HCEC 1CT (cell line): ENCODE results near the gene MATCAP1.

Source experiments
- DNase-seq: peaks from one replicate; pipeline ENCODE4 v3.0.0-alpha.2; 2017

MATCAP1 gene

DNA sequence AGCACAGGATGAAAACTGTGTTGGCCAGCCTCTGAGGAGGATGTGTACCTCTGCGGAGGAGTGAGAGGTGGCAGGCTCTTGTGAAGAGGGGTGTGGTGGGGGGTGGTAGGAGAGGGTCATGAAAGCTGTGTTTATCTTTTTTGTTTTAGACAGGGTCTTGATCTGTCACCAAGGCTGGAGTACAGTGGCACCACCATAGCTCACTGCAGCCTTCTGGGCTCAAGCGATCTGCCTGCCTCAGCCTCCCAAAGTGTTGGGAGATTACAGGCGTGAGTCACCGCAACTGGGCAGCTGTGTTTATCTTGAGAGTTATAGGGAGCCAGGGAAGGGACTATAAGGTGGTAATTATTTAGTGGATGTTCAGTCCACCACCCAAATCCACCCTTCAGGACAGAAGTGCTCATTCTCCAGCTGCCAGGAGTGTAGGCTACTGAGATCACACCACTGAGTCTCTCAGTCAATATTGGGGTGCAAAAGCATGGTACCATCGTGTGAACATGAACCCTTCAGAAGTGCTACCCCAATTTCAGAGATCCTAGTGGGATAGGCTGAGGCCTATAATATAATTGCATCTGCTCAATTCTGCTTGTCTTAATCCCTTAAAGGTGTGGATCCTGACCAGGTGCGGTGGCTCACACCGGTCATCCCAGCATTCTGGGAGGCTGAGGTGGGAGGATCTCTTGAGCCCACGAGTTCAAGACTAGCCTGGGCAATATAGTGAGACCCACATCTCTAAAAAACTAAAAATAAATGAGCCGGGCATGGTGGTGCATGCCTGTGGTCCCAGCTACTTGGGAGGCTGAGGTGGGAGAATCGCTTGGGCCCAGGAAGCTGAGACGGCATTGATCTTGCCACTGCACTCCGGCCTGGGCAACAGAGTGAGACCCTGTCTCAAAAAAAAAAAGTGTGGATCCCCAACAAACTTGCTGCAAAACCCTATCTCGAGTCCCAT, 7.0 kb upstream of the MATCAP1 start:
- peak; percentile 54 for DNase-seq

DNA sequence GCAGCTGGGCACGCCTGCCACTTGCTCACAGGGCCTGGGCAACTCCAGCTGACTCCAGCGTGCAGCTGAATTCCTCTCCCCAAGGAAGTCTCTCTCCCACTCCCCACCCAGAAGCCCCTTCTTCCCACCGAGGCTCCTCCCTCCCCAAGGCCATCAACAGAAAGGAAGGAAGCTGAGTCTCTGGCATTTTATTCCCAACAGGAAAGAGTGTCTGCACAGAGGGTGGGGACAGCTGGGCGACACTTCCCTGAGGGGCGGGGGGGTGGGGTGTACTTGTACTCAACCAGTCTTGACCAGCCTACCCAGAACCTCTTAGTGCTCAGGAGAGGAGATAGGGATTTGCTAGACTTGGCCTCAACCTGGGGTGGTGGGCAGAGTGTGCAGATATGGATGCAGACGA, 6.3 kb upstream of the MATCAP1 start, which contains the start of gene EXOC3L1:
Gene EXOC3L1 (minus strand): TSS at position 96 of the 400 bp plus-strand sequence. CDS start 460 bp downstream, outside the sequence.
- DNase-seq = no peak

DNA sequence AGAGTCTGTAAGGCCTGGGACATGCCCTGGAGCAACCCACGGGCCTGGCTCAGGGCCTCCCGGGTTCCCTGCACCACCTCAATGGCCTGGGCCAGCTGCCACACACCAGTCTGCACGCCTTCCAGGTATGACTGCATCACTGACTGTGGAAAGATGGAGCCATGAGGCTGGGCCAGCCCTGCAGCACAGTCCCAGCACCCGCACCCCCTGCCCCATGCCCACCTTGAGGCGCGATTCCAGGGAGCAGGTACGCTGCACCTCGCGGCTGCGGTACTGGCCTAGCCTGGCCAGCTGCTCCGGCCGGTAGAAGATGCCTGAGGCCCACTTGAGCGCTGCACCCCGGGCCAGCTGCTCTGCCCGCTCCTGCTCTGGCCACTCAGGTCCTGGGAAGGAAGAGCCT, 5.0 kb upstream of the MATCAP1 start:
- DNase-seq = no peak

DNA sequence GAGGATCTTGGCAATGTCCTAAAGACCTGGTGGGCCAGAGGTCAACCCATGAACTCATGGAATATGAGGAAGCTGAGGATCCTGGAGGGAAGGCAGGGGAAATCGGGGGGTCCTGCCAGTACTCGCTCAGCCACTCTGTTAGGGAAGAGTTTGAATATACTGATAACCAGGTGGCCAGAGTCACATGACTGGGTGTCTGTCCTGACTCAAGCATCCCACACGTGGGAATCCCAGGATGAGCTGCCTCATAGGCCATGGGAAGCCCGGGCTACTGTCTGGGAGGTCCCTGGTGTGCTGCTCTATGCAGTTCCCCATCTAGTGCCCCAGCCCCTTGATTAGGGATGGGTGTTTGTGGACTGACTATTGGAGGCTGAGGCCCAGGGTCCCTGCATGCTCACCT, 4.6 kb upstream of the MATCAP1 start:
- no peak for DNase-seq

DNA sequence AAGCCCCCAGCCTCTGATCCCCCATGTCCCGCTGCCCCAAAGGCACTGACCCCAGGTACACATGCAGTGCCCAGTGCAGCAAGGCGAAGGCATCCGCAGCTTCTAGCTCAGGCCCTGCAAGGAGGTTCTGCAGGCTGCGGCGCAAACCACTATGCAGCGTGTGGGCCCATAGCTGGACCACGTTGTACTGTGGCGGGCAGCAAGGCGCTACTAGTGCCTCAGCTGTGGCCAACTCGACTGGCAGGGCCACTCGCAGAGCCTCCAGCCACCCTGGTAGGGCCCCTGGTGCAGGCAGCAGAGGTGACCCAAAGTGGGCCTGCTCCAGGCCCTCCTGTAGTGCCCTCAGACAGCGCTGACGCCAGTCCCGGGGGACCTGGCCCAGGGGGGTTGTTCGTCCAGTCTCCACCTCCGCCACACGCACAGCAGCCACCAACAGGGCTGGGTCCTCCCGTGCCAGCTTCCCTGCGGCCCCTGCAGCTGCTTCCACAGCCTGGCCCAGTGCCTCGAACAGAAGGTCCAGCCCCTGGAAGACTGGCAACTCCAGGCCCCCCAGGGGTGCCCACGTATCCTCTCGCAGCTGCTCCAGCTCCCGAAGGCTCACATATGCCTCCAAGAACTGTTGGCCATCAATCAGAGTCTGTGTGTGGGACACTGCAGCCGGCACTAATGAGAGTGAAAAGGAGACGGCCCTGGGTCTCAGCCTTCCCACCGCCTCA, 3.6 kb upstream of the MATCAP1 start:
- no peak for DNase-seq

DNA sequence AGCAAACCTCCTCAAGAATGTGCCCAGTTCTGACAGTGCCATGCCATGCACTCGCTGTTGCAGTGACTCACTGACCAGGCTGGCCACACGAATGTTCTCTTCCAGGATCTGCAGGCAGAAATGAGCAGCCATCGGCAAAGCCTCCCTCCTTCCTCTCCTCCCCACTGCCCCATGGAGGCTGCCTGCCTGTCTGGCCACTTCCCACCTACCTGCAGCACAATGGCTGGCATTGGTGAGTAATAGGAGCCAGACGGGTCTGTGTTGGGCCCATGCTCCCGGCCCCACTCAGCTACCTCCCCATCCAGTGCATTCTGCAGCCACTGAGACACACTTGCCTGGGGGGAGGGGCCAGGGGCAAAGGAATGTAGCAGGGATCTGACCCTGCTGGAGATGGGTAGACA, 2.8 kb upstream of the MATCAP1 start:
- DNase-seq = no peak

DNA sequence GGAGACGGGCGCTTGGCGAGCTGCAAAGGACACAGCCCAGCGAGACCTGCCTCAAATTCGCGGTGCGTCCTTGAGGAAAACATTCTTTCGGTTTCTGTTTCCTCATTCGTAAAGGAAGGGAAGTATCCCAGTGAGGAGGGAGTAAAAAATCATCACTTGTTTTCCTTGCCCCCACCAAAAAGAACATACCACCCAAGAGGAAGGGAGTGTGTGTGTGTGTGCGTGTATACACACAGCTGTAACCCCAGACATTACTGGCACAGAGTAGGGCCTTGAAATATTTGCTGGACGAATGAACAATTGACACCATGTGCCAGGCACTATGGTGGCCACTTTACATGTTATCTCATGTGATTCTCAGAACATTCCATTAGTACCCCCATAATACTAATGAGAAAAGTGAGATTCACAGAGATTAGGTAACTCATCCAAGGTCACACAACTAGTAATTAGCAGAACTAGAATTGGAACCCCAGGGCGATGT, 1.9 kb upstream of the MATCAP1 start:
- DNase-seq = no peak

DNA sequence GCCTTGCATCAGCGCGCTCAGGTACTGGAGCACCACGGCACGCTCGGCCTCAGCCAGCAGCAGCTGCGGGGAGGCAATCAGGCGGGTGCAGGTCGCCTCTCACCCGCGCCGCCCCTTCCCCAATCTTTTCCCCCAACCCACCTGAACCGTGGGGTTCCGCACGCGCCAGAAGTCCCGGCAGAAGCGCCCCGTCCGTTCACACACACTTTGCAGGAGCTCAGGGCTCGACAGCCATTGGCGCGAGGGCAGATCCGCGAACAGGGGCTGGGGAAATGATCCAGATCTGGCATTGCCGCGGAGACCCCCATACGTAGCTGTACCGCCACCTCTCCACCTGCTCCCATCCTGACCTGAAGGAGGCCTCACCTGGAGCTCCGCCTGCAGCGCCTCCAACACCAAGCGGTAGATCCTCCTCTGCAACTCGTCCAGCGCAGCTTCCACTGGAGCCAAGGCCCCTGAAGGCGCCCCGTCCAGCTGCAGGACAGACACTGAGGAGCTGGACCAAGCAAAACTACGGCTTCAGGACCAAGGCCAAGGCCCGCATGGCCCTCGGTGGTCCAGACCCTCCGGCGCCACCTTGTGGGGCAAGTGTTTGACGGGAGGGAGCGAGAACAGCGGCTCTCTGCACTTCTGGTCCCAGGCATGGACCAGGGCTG, 1.4 kb upstream of the MATCAP1 start:
- DNase-seq = peak; percentile 88

DNA sequence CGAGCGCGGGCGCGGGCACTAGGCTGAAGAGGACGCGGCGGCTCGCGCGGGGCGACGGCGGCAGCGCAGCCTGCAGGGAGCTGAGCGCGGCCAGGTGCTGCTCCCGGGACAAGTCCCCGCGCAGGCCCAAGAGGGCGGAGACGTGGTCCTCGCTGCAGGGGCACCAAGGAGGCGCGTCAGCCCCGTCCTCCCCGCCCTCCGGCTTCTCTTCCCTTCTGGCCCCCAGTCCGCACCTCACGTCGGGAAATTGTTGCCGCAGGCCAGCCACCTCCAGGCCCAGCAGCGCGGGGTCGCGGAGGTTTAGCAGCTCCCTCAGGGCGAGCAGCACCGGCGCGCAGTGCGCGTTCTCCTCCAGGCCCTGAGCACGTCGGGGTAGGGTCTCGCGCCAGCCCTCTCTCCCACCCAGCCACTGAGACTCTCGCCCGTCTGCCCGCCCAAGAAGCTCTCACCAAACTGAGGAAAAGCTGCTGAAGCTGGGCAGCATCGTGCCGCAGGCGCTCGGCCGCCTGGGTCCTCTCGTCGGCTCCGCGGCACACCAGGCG, 761 bp upstream of the MATCAP1 start:
- no peak for DNase-seq

DNA sequence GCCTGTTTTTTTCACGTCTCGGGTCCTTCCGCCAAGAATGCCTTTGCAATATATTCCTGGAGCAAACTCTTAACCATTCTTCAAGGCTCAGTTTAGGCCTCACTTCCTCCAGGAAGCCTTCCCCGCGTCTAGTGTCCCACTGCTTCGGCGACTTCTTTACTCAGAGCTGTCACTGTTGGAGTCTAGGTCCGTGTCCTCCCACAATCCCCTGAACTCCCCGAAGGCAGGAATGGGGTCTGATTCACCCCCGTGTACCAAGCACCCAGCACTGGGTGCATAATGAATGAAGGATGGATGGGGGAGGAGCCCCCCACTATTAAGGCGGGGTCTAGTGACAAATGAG, 508 bp downstream of the MATCAP1 start:
- no peak for DNase-seq

DNA sequence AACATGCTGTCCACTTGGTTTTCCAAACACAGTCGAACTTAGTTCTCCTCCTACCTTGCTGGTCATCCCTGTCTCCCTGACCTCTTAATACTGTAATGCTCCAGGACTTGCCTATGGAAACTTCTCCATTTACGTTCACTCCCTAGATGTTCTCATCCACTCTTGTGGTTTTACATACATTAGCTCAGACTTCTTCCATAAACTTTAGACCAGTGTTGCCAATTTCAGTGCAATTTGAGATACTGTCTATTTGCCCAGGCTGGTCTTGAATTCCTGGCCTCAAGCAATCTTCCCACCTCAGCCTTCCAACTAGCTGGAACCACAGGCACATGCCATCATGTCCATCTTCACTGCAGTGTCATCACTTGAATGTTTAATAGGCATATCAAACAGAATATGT, 1.5 kb downstream of the MATCAP1 start:
- DNase-seq = no peak

DNA sequence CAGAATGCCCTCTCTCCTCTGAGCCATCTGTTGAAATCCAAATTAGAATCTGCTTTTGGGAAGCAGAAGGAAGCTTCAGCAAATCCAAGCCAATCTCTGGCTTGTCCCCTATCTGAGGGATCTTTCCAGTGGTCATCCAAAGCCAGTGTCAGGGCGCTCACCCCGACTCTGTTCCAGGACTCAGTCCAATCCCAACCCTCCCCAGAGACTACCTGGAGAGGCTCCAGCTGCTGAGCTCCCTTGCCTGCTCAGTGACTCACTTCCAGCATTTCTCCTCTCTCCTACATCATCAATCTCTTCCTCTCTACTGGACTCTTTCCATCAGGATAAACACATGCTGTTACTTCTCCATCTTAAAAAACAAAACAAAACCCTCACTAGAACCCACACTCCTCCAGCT, 2.4 kb downstream of the MATCAP1 start:
- DNase-seq = peak; percentile 82

DNA sequence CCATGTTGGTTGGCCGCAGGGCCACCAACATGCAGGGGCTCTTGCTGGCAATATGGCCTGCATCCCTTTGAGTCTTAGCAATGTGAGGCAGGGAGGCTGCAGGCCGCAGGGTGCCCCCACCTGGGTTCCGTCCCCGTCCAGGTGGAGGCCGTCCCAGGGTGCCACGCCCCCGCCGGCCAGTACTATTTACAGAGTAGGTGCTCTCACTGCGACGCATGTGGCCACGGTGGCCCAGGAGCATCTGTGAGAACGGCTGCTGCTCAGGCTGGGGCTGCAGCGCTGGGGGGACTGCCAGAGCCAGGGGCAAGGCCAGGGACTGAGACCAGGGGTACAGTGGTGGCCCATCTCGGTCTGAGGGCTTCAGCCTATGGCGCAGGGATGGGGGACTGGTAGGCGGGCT, 3.6 kb downstream of the MATCAP1 start:
- no peak for DNase-seq

DNA sequence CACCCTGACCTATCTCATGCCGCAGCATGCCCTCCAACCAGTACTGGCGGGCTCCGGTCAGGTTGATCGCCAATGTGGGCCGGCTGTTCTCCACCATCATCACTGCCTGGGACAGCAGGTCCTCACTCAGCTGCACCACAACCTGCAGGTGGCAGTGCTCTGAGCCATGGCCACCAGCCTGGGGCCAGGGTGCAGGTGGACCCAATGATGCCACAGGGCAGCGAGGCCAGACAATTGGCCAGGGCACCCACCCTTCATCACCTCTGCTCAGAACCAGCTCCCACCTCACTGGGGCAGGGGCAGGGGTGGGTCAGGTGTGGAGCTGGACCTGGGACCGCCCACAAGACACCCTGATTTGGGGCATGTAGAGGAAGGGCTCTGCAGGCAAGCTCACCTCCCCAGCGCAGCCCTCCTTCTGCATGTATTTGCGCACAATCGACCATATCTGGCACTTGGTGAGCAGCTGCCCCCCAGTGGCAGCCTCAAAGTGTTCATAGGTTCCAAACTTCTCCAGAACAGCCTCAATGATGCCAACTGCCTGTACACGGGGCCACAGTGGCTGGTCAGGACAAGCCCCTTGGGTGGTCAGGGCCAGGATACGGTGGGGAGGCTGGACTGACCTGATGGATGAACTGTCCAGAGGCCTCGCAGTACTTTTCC, 4.2 kb downstream of the MATCAP1 start:
- no peak for DNase-seq

DNA sequence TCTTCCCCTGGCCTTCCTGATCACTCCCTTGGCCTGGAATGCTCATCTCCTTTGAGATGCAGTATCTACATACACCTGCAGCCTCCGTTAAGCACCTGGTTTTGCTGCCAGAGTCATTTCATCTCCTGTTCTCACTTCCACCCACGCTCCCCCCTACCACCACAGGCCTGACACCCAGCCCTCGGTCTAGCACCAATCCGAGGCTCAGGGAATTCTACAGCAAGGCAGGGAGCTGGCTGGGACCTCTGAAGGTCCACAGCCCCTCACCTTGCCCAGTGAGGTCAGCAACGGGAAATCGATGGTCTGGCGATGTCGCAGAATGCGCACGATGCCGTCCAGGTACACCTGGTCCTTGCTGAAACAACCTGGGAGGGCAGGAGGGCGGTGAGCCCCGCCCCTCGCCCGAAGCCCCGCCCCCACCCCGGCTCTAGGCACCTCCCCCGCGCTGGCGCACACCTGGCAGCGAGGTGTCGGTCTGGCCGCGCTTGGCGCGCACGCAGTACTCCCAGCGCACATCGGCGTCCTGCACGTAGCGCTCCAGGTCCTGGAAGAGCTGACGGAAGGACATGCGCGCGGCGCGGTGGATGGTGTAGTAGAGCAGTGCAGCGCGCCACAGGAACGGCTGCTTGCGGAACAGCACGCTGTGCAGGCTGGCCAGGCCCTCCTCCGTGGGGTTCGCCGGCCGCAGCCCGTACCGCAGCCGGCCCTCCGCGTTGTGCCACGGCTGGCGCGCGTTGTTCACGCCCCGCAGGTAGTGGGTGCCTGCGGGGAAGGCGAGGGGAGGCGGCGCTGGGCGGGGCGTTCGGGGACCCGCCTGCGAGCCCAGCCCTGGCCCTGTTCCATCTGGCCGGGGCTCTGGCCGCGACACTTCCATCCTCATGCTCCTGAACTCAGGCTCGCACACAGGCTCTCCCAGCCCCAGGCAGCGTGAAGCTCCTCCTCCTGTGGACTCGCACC, 5.7 kb downstream of the MATCAP1 start:
- DNase-seq = no peak

DNA sequence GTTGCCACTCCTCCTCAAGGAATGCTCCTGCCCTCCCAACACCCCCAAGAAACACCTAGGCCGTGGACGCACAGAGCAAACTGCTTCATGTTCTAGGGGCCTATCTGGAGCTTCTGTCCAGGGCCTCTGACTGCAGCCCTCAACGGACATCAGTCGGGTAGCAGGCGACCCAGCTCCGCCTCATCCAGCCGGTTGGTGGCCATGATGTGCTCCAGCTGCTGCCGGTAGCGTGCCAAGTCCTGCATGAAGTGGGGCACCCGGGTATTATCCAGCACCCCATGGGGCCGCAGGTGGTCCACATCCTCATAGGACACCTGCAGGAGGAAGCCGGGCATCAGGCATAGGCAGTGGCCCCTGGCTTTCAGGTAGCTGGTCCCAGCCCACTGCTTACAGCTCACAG, 7.1 kb downstream of the MATCAP1 start:
- no peak for DNase-seq

DNA sequence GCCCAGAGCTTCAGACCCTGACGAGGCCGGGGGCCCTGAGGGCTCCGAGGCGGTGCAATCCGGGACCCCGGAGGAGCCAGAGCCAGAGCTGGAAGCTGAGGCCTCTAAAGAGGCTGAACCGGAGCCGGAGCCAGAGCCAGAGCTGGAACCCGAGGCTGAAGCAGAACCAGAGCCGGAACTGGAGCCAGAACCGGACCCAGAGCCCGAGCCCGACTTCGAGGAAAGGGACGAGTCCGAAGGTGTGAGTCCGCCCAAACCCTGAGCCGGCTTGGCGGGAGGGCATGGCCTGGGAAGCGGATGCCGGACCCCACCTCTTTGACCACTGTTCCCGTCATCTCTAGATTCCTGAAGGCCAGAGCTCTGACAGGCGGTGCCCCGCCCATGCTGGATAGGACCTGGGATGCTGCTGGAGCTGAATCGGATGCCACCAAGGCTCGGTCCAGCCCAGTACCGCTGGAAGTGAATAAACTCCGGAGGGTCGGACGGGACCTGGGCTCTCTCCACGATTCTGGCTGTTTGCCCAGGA, 9.0 kb downstream of the MATCAP1 start:
- no peak for DNase-seq

DNA sequence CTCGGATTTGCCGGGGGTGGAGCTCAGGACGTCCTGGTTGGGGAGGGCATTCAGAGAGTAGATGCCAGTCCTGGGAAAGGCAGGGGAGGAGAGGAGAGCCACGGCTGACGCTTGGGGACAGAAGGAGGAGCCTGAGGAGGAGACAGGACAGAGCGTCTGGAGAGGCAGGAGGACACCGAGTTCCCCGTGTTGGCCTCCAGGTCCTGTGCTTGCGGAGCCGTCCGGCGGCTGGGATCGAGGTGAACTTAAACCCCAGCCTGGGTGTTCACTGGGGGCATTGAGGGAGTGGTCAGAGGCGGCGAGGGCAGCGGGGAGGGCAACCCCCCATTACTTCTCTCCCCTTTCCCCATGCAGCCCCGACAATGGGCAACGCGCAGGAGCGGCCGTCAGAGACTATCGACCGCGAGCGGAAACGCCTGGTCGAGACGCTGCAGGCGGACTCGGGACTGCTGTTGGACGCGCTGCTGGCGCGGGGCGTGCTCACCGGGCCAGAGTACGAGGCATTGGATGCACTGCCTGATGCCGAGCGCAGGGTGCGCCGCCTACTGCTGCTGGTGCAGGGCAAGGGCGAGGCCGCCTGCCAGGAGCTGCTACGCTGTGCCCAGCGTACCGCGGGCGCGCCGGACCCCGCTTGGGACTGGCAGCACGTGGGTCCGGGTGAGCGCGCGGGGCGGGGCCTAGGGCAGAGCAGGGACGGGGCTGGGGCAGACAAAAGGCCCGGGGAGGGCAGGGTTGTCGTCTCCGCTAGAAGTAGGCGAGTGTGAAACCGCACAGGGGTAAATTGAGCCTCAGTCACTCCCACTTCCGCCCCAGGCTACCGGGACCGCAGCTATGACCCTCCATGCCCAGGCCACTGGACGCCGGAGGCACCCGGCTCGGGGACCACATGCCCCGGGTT, 9.7 kb downstream of the MATCAP1 start:
- peak; percentile 80 for DNase-seq

DNA sequence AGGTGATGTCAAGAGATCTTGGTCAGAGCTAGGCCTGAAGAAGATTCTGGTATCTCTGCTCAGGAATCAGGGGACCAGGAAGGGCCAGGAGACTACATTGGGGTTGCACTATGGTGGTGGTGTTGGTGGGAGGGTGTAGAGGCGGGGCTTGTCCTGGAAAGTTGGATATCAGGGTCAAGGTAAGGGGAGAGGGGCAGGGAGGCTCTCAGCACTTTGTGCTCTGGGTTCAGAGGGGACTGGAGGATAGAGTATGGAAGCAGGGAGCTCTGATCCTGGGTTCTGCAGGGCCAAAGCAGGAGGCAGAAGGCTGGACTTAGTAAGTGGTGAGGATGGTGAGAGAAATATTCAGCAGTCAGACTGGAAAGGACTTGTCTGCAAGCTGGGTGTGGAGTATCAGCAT, 10.4 kb downstream of the MATCAP1 start:
- no peak for DNase-seq
